AG10803 (cell line): ENCODE measurements around the gene STX18.

Experiments
- DNase-seq: peaks from one replicate; pipeline ENCODE4 v3.0.0; 2010; ENCODE audit warnings: low read depth
- H3K4me3 ChIP-seq: 2 replicates; pipeline ENCODE4 v1.5.1; 2011; ENCODE audit warnings: mild to moderate bottlenecking, low read length, control low read depth
- CTCF ChIP-seq: conservative IDR thresholded peaks from 2 replicates; pipeline ENCODE4 v1.5.1; 2011; ENCODE audit warnings: mild to moderate bottlenecking, low read length, control low read depth, inconsistent platforms

STX18 gene

DNA sequence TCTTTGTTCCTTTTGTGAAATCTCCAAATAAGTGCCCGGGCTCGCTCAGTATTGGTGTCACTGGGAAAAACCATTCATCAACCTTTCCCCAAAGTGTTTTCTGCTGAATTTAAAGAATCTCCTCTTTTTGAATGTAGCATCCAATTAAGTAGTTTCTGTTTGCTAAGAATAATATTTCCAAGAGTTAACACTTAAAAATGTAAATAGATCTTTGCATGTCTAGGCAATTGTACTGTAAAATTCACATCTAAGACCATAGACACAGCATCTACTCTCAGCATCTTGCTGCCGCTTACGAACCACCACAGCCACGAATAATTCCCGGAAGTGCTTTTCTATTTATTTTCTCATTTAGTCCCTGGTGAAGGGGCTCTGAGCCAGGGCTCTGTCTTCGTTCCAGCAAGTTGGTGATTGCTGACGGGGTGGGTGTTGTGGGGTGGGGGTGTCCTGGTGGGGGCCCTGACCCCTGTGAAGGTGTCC, 153.5 kb downstream of the STX18 start:
- no peak for TF ChIP-seq CTCF
- no peak for DNase-seq
- H3K4me3 ChIP-seq: no peak overlapping the region

- no peak for DNase-seq
- H3K4me3 ChIP-seq: no peak overlapping the region
- no peak for TF ChIP-seq CTCF
These were observed 154.1 kb downstream of the STX18 start for GRCh38 chr4:4387531-4388310.

DNA sequence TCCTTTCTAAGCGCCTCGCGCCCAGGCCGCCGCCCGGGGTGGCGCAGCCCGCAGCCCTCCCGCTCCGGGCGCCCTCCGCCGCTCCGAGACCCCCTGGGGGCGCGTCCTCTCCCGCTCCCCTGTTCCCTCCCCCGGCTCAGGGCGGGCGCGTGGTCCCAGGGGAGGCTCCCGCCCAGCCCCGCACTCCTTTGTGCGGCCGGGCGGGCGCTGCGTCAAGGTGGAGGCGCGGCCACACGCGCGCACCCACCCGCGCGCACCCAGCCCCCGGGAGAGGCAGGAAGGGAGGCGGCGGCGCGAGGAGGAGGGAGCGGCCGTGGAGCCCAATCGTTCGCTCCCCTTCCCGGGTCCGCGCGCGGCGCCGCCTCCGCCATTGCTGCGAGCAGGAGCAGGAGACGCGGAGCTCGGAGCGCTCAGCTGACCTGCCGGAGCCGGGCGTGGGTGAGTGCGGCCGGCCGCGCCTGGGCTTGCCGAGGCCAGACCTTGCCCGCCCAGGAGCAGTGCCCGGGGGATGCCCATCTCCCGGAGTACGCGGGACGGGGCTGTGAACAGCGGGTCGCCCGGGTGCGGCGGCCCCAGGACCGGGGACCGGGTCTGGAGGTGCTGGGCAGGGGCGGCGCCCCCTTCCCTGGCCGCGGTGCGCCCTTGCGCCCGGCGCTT, 155.0 kb downstream of the STX18 start, which contains the start of gene NSG1:
Gene NSG1 (plus strand): TSS at position 367 of the 657 bp plus-strand sequence. CDS start 528 bp downstream, outside the sequence.
- H3K4me3 ChIP-seq: peak within 1 kb of the TSS; percentile 15
- TF ChIP-seq CTCF: no peak
- DNase-seq: peak; percentile 9

DNA sequence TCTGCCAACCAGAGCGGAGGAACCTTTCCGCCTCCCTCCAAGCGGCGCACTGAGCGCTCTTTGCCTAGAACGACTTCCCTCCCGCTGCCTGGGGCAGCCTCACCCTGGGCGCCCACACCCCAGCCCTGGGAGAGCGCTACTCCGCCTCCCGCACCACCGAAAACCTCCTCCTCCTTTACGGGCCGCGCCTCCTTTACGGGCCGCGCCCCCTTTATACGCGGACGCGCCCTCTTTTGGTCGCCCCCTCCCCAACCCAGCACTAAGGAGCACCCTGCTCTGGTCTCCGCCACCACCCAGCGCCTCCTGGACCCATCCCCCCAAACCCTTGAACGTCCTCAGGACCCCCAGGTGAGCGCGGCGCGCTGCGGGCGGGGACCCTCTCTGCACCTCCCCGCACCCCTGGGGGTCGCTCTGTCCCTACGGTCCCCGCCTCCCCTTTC, 155.5 kb downstream of the STX18 start:
- DNase-seq: no peak
- TF ChIP-seq CTCF: no peak
- H3K4me3 ChIP-seq: peak overlapping the region; percentile 15; the same call in 1 of the 2 replicates

DNA sequence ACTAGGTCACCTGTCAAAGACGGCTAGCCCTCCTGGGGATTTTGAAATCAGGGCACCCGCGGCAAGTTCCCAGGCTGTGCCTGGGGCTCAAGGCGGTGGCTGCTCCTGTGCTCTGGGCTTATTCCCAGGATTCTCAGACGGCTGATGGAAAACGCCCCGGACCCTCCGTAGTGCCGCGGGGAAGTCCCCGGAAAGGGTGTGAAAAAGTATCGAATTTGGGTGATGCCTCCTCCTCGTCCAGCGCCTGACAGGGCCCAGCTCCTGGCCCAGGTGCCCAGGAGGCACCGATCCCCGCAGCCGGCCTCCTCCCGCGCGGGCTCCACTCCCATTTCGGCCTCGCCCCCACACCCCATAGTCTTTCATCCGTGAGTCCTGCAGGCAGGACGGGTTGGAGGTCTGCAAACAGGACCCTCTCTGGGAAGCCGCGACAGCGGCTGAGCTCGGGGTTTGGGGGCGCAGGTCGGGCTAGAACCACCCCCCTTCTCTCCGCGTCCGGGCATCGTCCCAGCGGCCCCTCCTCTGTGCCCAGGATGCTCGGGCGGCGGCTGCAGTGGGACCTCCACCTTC, 156.0 kb downstream of the STX18 start:
- peak overlapping the region; percentile 15; the same call in 1 of the 2 replicates for H3K4me3 ChIP-seq
- no peak for TF ChIP-seq CTCF
- DNase-seq: no peak

DNA sequence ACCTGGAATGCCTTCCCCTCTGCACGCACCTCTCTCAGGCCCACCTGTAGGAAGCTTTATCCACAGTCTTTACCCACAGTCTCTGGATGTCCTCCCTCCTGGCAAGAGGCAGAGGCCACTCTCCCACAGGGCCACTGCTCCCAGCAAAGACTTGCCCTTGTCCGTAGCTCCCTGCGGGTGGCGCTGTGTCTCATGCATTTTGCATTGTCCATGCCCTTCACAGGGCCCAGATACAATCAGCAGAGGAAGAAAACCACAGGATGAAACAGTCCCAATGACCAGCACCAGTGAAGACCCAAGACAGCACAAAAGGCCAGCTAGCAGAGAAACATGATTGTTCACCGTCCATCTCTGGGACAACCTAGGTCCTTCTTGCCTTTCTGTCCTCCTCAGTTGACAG, 157.0 kb downstream of the STX18 start:
- DNase-seq: no peak
- H3K4me3 ChIP-seq: no peak overlapping the region
- peak; percentile 14; the same call in 1 of the 2 replicates for TF ChIP-seq CTCF
